HUES64 (cell line): ENCODE measurements around the gene CERS5.
"Not testable (repeated sequence)": the region's sequence is repeated elsewhere in the genome, so short reads cannot be mapped to it uniquely, and the experiment has no call there.

ENCODE experiments used
- H3K27ac ChIP-seq: 2 replicates; pipeline ENCODE4 v1.7.0; 2013; ENCODE audit warnings: low read depth, low read length, inconsistent platforms
- H3K27me3 ChIP-seq: 2 replicates; pipeline ENCODE4 v1.6.1; 2013; ENCODE audit warnings: mild to moderate bottlenecking, low read length; ENCODE audit not compliant: insufficient read depth
- H3K36me3 ChIP-seq: 2 replicates; pipeline ENCODE4 v1.6.1; 2013; ENCODE audit warnings: mild to moderate bottlenecking, low read length; ENCODE audit not compliant: insufficient read depth
- H3K4me1 ChIP-seq: 2 replicates; pipeline ENCODE4 v1.6.1; 2013; ENCODE audit warnings: mild to moderate bottlenecking, low read length, moderate library complexity; ENCODE audit not compliant: insufficient read depth
- H3K4me3 ChIP-seq: 2 replicates; pipeline ENCODE4 v1.5.1; 2013; ENCODE audit warnings: mild to moderate bottlenecking, low read length, moderate library complexity
- H3K9ac ChIP-seq: 2 replicates; pipeline ENCODE4 v1.6.1; 2013; ENCODE audit warnings: mild to moderate bottlenecking, low read depth, low read length
- H3K9me3 ChIP-seq: 2 replicates; pipeline ENCODE4 v1.6.1; 2013; ENCODE audit warnings: low read depth, low read length; ENCODE audit not compliant: insufficient read depth
- WGBS: fragments of 150-250, 120-280 bp; methylation state at CpG from one replicate; pipeline ENCODE4 v1.1.7; 2013; ENCODE audit warnings: missing lambda C conversion rate; 5-methylcytosine and 5-hydroxymethylcytosine counted together

The CERS5 gene

DNA sequence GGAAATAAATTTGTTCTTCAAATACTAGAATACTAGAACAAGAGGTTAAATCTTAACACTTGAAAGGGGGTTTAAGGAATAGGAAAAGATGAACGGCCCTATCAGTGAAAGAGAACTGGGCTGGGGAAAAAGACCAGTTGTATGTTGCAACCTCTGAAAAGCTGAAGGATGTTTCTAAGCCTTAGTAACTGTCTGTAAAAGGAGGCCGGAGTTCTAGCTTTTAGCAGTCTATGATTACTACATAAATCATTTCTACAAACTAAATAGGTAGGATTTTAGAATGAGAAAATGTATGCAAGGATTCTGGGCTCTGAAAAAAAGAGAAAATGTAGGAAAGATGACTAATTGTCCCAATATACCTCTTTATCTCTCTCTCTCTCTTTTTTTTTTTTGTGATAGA is 4.9 kb downstream of the CERS5 start:
- no peak overlapping the region for H3K27ac ChIP-seq
- no peaks in the 10 kb centered on the region for H3K9me3 ChIP-seq
- H3K27me3 ChIP-seq: no peaks in the 10 kb centered on the region
- no peak overlapping the region for H3K9ac ChIP-seq
- 98% methylated on average over 1 of the region's 2 CpGs for WGBS
- no peaks in the 10 kb centered on the region for H3K4me1 ChIP-seq
- peaks cover 6% of the 10 kb centered on the region; the same call in 1 of the 2 replicates for H3K36me3 ChIP-seq
- no peak overlapping the region for H3K4me3 ChIP-seq

DNA sequence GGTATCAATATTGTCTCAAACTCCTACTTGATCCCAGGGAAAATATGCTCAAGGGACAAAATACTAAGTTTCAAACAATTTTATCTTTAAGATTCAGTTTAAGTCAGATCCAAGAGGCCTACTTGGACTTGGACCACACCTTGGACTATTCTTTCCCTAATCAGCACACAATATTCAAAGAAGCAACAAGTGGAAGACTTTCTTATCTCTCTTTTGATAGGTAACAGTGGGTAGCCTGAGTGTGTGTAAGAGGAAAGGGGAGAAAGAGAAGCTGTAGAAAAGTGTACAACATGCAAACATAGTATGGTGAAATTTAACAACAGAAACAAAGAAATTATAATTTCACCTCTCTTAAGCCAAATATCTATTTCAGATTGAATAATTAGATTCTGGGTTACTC is 6.5 kb downstream of the CERS5 start:
- Histone ChIP-seq H3K4me1 (no peaks in the 10 kb centered on the region), H3K36me3 (peaks cover 9% of the 10 kb centered on the region; the same call in 1 of the 2 replicates), H3K9ac (no peak overlapping the region), H3K4me3 (no peak overlapping the region), H3K27ac (no peak overlapping the region), H3K27me3 (no peaks in the 10 kb centered on the region), H3K9me3 (no peaks in the 10 kb centered on the region)

DNA sequence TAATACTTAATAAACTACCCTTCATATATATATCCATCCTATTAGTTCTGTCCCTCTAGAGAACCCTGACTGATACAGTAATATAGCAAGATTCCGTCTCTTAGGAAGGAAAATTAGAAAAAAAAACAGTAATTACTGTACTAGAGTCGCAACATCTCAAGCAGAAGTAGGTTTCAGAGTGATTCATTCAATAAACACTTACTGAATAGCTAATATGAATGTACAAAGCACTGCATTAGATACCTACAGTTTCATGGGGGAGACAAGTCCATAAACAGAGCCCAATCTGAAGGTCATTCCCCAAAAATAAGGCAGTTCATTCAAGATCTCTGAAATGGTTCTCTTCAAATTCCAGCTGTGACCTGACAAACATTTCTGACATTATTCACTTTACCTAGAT is 9.9 kb downstream of the CERS5 start:
- H3K36me3 ChIP-seq: peaks cover 9% of the 10 kb centered on the region; the same call in 1 of the 2 replicates
- H3K9me3 ChIP-seq: no peaks in the 10 kb centered on the region
- H3K27me3 ChIP-seq: no peaks in the 10 kb centered on the region
- H3K9ac ChIP-seq: no peak overlapping the region
- H3K4me1 ChIP-seq: no peaks in the 10 kb centered on the region
- H3K27ac ChIP-seq: no peak overlapping the region
- no peak overlapping the region for H3K4me3 ChIP-seq
- 89% methylated on average over 2 of the region's 2 CpGs for WGBS

DNA sequence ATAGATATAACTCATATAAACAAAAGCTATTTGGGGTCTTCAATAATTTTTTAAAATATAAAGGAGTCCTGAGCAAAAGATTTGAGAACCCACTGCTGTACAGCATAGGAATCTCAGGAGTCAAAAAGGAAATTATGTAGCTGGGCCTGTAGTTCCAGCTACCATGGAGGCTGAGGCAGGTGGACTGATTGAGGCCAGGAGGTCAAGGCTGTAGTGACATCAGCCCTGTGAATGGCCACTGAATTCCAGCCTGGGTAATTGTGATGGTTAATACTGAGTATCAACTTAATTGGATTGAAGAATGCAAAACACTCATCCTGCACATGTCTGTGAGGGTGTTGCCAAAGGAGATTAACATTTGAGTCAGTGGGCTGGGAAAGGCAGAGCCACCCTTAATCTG is 10.5 kb downstream of the CERS5 start:
- peaks cover 9% of the 10 kb centered on the region; the same call in 1 of the 2 replicates for H3K36me3 ChIP-seq
- H3K4me1 ChIP-seq: no peaks in the 10 kb centered on the region
- no peak overlapping the region for H3K9ac ChIP-seq
- no peak overlapping the region for H3K27ac ChIP-seq
- H3K27me3 ChIP-seq: no peaks in the 10 kb centered on the region
- H3K4me3 ChIP-seq: no peak overlapping the region
- H3K9me3 ChIP-seq: no peaks in the 10 kb centered on the region

DNA sequence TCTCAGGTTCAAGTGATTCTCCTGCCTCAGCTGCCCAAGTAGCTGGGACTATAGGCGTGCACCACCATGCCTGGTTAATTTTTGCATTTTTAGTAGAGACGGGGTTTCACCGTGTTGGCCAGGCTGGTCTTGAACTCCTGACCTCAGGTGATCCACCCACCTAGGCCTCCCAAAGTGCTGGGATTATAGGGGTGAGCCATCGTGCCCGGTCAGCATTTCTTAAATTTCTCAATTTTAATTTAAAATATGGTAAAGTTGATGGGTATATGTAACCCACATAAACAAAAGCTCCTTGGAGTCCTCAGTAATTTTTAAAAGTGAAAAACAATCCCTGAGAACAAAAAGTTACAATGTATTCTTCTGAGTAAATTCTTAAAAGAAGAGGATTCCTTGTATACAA is 12.2 kb downstream of the CERS5 start:
- H3K27ac ChIP-seq, H3K27me3 ChIP-seq, H3K4me3 ChIP-seq, H3K9me3 ChIP-seq, H3K36me3 ChIP-seq, H3K9ac ChIP-seq, H3K4me1 ChIP-seq: not testable (repeated sequence)
- 95% methylated on average over 3 of the region's 5 CpGs for WGBS

DNA sequence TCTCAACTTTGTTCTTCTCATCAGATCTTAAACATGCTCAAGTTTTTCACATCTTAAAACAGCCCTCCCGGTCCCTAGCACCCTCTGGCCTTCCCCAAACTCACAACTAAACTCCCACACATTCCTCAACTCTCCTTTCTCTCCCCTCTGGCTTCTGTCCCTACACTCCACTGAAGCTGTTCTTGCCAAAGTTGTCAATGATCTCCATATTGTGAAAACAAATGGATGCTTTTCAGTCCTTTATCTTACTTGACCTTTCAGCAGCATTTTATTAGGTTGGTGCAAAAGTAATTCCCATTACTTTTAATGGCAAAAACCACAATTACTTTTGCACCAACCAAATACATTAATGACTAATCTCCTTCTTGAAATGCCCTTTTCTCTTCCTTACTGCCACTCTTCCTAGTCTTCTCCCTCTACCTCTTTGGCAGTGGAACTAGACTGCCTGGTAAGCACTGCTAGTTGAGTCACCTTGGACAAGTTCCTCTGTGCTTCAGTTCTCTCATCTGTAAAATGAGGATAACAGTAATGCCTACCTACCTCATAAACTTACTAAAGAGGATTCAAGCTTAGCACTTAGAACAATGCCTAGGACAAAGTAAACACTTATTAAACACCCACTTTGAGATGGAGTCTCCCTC is 16.0 kb downstream of the CERS5 start:
- no peak overlapping the region for H3K9ac ChIP-seq
- H3K4me3 ChIP-seq: no peak overlapping the region
- no peaks in the 10 kb centered on the region for H3K9me3 ChIP-seq
- WGBS: 87% methylated on average over 1 of the region's 1 CpG
- H3K36me3 ChIP-seq: no peaks in the 10 kb centered on the region
- no peak overlapping the region for H3K27ac ChIP-seq
- no peaks in the 10 kb centered on the region for H3K27me3 ChIP-seq
- H3K4me1 ChIP-seq: no peaks in the 10 kb centered on the region

DNA sequence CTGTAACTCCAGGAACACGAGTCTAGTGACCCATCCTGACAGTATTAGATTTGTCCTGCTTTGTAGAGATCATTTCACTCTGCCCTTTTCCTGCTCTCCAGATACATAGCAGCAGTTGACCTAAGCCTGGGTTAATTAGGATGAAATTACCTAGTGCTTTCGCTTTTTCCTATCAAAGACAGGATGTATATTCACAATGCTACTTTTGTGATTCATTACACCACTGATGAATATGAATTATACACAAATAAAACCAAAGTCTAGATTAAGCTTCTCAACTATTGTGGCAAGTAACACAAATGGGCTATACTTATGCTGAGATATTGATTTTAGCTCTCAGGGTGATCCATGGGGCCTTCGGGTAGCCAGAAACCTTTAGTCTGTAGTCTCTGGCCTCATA is 17.9 kb downstream of the CERS5 start:
- 80% methylated on average over 2 of the region's 3 CpGs for WGBS

DNA sequence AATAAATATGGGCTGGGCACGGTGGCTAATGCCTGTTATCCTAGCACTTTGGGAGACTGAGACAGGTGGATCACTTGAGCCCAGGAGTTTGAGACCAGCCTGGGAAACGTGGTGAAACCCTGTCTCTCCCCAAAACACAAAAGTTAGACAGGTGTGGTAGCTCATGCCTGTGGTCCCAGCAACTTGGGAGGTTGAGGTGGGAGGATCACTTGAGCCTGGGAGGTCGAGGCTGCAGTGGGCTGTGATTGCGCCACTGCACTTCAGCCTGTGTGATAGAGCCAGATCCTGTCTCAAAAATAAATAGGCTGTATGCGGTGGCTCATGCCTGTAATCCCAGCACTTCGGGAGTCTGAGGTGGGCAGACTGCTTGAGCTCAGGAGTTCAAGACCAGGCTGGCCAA is 19.2 kb downstream of the CERS5 start:
- H3K9ac ChIP-seq, H3K4me1 ChIP-seq, H3K36me3 ChIP-seq, H3K9me3 ChIP-seq, H3K27me3 ChIP-seq, H3K27ac ChIP-seq, H3K4me3 ChIP-seq: not testable (repeated sequence)
- WGBS: 93% methylated on average over 6 of the region's 6 CpGs

More for the DNA sequence above, 17.9 kb downstream of the CERS5 start:
- H3K9me3 ChIP-seq: no peaks in the 10 kb centered on the region
- no peak overlapping the region for H3K4me3 ChIP-seq
- no peaks in the 10 kb centered on the region for H3K4me1 ChIP-seq
- no peak overlapping the region for H3K9ac ChIP-seq
- H3K27ac ChIP-seq: no peak overlapping the region
- no peaks in the 10 kb centered on the region for H3K36me3 ChIP-seq
- H3K27me3 ChIP-seq: no peaks in the 10 kb centered on the region

DNA sequence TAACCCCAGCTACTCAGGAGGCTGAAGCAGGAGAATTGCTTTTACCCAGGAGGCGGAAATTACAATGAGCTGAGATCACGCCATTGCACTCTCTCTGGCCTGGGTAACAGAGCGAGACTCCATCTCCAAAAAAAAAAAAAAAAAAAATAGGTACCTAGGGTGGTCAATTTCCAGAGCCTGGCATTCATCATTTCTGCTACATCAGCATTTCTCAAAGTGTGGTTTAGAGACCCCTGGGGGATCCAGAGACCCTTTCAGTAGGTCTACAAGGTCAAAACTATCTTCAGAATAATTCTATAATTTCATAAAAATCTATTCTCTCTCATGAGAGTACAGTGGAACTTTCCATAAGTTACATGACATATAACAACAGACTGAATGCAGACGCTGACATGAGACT is 19.9 kb downstream of the CERS5 start:
- WGBS: 96% methylated on average over 4 of the region's 4 CpGs
- no peak overlapping the region for H3K9ac ChIP-seq
- no peak overlapping the region for H3K27ac ChIP-seq
- no peak overlapping the region for H3K4me3 ChIP-seq
- no peaks in the 10 kb centered on the region for H3K9me3 ChIP-seq
- H3K36me3 ChIP-seq: peaks cover 14% of the 10 kb centered on the region
- H3K27me3 ChIP-seq: no peaks in the 10 kb centered on the region
- no peaks in the 10 kb centered on the region for H3K4me1 ChIP-seq

DNA sequence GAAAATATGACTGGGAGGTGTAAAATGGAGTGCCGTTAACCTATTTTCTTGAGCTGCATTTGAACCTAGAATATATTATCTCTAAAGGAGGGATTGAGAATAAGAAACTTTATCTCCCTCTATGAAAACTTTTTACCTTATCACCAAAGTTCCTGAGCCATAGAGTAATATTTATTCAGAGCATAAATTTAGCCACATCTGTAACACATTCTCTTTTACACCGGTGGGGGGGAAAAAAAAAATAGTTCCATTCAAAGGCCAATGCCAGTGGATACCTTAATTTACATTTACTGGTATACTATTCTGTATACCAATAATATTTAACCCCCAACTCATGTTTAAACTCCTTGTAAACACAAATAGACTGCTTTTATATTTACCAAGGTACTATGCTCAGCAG is 21.7 kb downstream of the CERS5 start:
- Histone ChIP-seq H3K4me1 (no peaks in the 10 kb centered on the region), H3K4me3 (no peak overlapping the region), H3K27ac (no peak overlapping the region), H3K36me3 (peaks cover 31% of the 10 kb centered on the region), H3K9ac (no peak overlapping the region), H3K27me3 (no peaks in the 10 kb centered on the region), H3K9me3 (no peaks in the 10 kb centered on the region)
- no CpG with 5 or more reads among the region's 2 CpGs for WGBS

DNA sequence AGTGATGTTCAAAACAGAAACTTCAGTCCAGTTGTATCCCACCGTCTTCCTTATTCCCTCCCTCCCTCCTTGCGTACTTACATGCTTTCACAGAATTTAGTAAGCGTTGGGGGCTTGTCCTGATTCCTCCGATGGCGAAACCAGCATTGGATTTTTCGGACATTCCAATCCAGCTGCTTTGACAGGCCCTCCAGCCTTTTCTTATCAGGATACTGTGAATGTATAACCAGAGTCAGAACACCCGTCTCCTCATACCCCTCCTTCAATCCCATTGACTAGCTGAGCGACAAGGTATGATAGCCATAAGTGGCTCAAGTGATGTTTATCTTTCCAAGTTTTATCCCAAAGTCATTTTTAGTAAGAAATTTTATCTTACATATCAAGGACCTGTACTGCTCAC is 24.2 kb downstream of the CERS5 start:
- Histone ChIP-seq H3K4me3 (no peak overlapping the region), H3K9me3 (no peaks in the 10 kb centered on the region), H3K4me1 (no peaks in the 10 kb centered on the region), H3K27me3 (no peaks in the 10 kb centered on the region), H3K27ac (no peak overlapping the region), H3K9ac (no peak overlapping the region), H3K36me3 (peaks cover 54% of the 10 kb centered on the region)
- WGBS: 96% methylated on average over 7 of the region's 8 CpGs

DNA sequence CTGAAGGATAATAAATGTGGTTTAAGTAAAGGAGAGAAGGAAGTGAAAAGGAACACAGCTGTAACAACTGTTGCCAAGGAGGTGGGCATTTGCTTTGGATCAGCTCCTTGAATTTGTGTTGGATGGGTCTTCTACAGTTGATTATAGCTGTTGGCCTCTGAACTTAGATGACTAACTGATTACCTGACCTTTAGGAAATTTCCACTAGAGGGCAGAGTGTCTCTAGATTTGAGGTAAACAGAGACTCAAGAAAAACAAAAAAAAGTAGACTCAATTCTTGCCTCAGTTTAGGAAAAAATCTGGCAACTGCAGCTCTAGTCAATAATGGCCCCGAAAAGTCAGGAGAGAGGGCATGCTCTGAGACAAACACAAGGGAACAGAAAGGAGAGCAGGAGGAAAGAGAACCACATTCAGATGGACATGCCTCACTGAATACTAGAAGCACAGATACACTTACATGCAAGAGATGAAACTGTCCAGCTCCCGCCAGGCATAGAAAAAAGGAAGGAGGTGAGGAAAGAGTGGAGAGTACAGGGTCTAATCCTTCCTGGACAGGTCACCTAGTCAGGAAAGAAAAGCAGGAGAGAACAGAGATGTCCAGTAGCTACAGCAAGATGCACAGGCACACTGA is 34.5 kb downstream of the CERS5 start:
- no peak overlapping the region for H3K9ac ChIP-seq
- H3K27ac ChIP-seq: no peak overlapping the region
- H3K27me3 ChIP-seq: no peaks in the 10 kb centered on the region
- no peak overlapping the region for H3K4me3 ChIP-seq
- 93% methylated on average over 2 of the region's 2 CpGs for WGBS
- peaks cover 84% of the 10 kb centered on the region for H3K36me3 ChIP-seq
- H3K9me3 ChIP-seq: no peaks in the 10 kb centered on the region
- no peaks in the 10 kb centered on the region for H3K4me1 ChIP-seq
